ENCODE data around the gene NFYC.

Gene NFYC

GRCh38 chr1:40691538-40692428, at the start of gene NFYC:
NFYC (plus strand) TSS chr1:40691704; CDS start chr1:40738844, 47,140 bp downstream.
- peak; percentile 94 for DNase-seq (ENCODE audit: extremely low read depth, low read depth)
- no peak for TF ChIP-seq CTCF (IDR thresholded peaks at IDR 0.05; ENCODE audit: low read depth, low read length)

- DNase-seq (ENCODE audit: extremely low read depth, low read depth), result no peak
- no peak for TF ChIP-seq CTCF (IDR thresholded peaks at IDR 0.05; ENCODE audit: low read depth, low read length)
Measured at GRCh38 chr1:40645118-40645680, 46.3 kb upstream of the NFYC start.

- no peak for TF ChIP-seq CTCF (IDR thresholded peaks at IDR 0.05; ENCODE audit: low read depth, low read length)
- no peak for DNase-seq (ENCODE audit: extremely low read depth, low read depth)
Measured at GRCh38 chr1:40646315-40646714, 45.2 kb upstream of the NFYC start.

GRCh38 chr1:40648200-40648599, 43.3 kb upstream of the NFYC start:
- TF ChIP-seq CTCF (IDR thresholded peaks at IDR 0.05; ENCODE audit: low read depth, low read length), result no peak
- no peak for DNase-seq (ENCODE audit: extremely low read depth, low read depth)

GRCh38 chr1:40648928-40649591, 42.4 kb upstream of the NFYC start:
- no peak for DNase-seq (ENCODE audit: extremely low read depth, low read depth)
- TF ChIP-seq CTCF (IDR thresholded peaks at IDR 0.05; ENCODE audit: low read depth, low read length), result no peak

- no peak for DNase-seq (ENCODE audit: extremely low read depth, low read depth)
- no peak for TF ChIP-seq CTCF (IDR thresholded peaks at IDR 0.05; ENCODE audit: low read depth, low read length)
Measured at GRCh38 chr1:40649592-40649930, 41.9 kb upstream of the NFYC start.

- TF ChIP-seq CTCF (IDR thresholded peaks at IDR 0.05; ENCODE audit: low read depth, low read length), result peak; percentile 19
- DNase-seq (ENCODE audit: extremely low read depth, low read depth), result no peak
Measured at GRCh38 chr1:40650075-40650474, 41.4 kb upstream of the NFYC start.
